CD14-positive monocyte (primary cell): Measurements from ENCODE around the gene AP4B1. TPM values are rescaled to one million over a fixed set of nuclear protein-coding genes. Genes with fewer than 3 reads are reported as not detected.

Experiments used
- DNase-seq, 3 donors: peaks; one replicate each; pipeline ENCODE4 v3.0.0-alpha.2; 2011 to 2022
- H2AFZ ChIP-seq: 2 replicates; pipeline ENCODE4 v1.6.0; 2012; ENCODE audit warnings: mild to moderate bottlenecking, low read depth, low read length, inconsistent platforms; ENCODE audit not compliant: insufficient read depth, poor library complexity, severe bottlenecking
- H3K27ac ChIP-seq, 2 donors: 1 replicate in 1 of 2; 2 replicates in 1 of 2; pipeline ENCODE4 v1.5.1; 2012 to 2013; ENCODE audit warnings: low read length in 2 of 2, control low read depth in 1 of 2, inconsistent platforms in 1 of 2, low read depth in 1 of 2, mild to moderate bottlenecking in 1 of 2
- H3K27me3 ChIP-seq, 2 donors: one replicate each; pipeline versions ENCODE4 v1.6.0 to v1.6.1; 2011 to 2013; ENCODE audit warnings: low read length in 2 of 2; ENCODE audit not compliant: control insufficient read depth in 2 of 2, insufficient read depth in 2 of 2
- H3K36me3 ChIP-seq, 2 donors: replicated peaks in 1 of 2; 1 replicate in 1 of 2; 2 replicates in 1 of 2; pipeline versions ENCODE4 v1.5.1 to v1.6.1; 2012 to 2013; ENCODE audit warnings: low read length in 2 of 2, control low read depth in 1 of 2, inconsistent platforms in 1 of 2, mild to moderate bottlenecking in 1 of 2; ENCODE audit not compliant: insufficient read depth in 2 of 2, control insufficient read depth in 1 of 2
- H3K4me1 ChIP-seq, 2 donors: 1 replicate in 1 of 2; 2 replicates in 1 of 2; pipeline versions ENCODE4 v1.5.1 to v1.6.1; 2012 to 2013; ENCODE audit warnings: low read length in 2 of 2, control low read depth in 1 of 2, inconsistent platforms in 1 of 2, mild to moderate bottlenecking in 1 of 2, moderate library complexity in 1 of 2; ENCODE audit not compliant: insufficient read depth in 2 of 2, control insufficient read depth in 1 of 2
- H3K4me2 ChIP-seq: replicated peaks from 2 replicates; pipeline ENCODE3; 2012; ENCODE audit warnings: low read length, moderate library complexity, mild to moderate bottlenecking; ENCODE audit not compliant: poor library complexity, severe bottlenecking; ENCODE audit errors: extremely low read depth
- H3K4me3 ChIP-seq, 3 experiments: fragments of 200-600 bp in 1 of 3; sonication (generic) in 1 of 3; replicated peaks in 1 of 3; 1 replicate in 2 of 3; 2 replicates in 1 of 3; pipeline ENCODE4 v1.5.1; 2011 to 2013; ENCODE audit warnings: low read length in 3 of 3, mild to moderate bottlenecking in 3 of 3, control low read depth in 2 of 3, low read depth in 2 of 3, inconsistent platforms in 1 of 3, moderate library complexity in 1 of 3
- H3K79me2 ChIP-seq: 2 replicates; pipeline ENCODE4 v1.6.0; 2012; ENCODE audit warnings: mild to moderate bottlenecking, control low read depth, inconsistent platforms, low read length, moderate library complexity; ENCODE audit not compliant: insufficient read depth
- H3K9ac ChIP-seq: 2 replicates; pipeline ENCODE4 v1.6.0; 2017; ENCODE audit warnings: low read length, mild to moderate bottlenecking; ENCODE audit not compliant: insufficient read depth, poor library complexity, severe bottlenecking
- H3K9me3 ChIP-seq, 2 donors: replicated peaks in 1 of 2; 1 replicate in 1 of 2; 2 replicates in 1 of 2; pipeline versions ENCODE4 v1.5.1 to v1.6.1; 2012 to 2013; ENCODE audit warnings: low read length in 2 of 2, control low read depth in 1 of 2; ENCODE audit not compliant: control insufficient read depth in 1 of 2, insufficient read depth in 1 of 2
- H4K20me1 ChIP-seq: 2 replicates; pipeline ENCODE4 v1.6.0; 2012; ENCODE audit warnings: mild to moderate bottlenecking, low read length, control low read depth, moderate library complexity; ENCODE audit not compliant: insufficient read depth
- H3K27ac Mint-ChIP-seq, 7 donors: one replicate each; pipeline ENCODE4 v1.8.0; 2020; ENCODE audit warnings: mild to moderate bottlenecking in 7 of 7, mixed read lengths in 7 of 7, moderate library complexity in 6 of 7, inconsistent platforms in 2 of 7
- H3K27me3 Mint-ChIP-seq, 3 donors: one replicate each; pipeline ENCODE4 v1.8.0; 2021 to 2022; ENCODE audit warnings: low read depth in 3 of 3, mild to moderate bottlenecking in 3 of 3, mixed read lengths in 3 of 3, moderate library complexity in 3 of 3, inconsistent platforms in 1 of 3
- H3K36me3 Mint-ChIP-seq, 2 donors: one replicate each; pipeline ENCODE4 v1.8.0; 2020; ENCODE audit warnings: mixed read lengths in 2 of 2, inconsistent platforms in 1 of 2, mild to moderate bottlenecking in 1 of 2
- H3K4me1 Mint-ChIP-seq: one replicate; pipeline ENCODE4 v1.8.0; 2020; ENCODE audit warnings: mild to moderate bottlenecking, mixed read lengths
- H3K4me3 Mint-ChIP-seq, 2 donors: one replicate each; pipeline ENCODE4 v1.8.0; 2020; ENCODE audit warnings: mild to moderate bottlenecking in 2 of 2, mixed read lengths in 2 of 2, moderate library complexity in 1 of 2
- H3K9me3 Mint-ChIP-seq, 7 donors: one replicate each; pipeline ENCODE4 v1.8.0; 2020 to 2022; ENCODE audit warnings: mixed read lengths in 7 of 7, mild to moderate bottlenecking in 6 of 7, moderate library complexity in 6 of 7, inconsistent platforms in 2 of 7
- WGBS: methylation state at CpG from one replicate; pipeline ENCODE4 v1.1.5; 2013; ENCODE audit warnings: missing lambda C conversion rate; ENCODE audit not compliant: insufficient coverage; 5-methylcytosine and 5-hydroxymethylcytosine counted together
- intact Hi-C, 2 donors: fragments of 100-400 bp; cut with micrococcal nuclease; formaldehyde crosslinking; loops; one replicate each; pipeline versions ENCODE4 v1.15.0 to v1.15.1; 2023
- polyA plus RNA-seq, 3 donors: library from polyadenylated mRNA; depleted of rRNA in 1 of 3; unstranded in 2 of 3; stranded (reverse) in 1 of 3; fragments of 300-500 nt in 2 of 3; fragments of >200 nt in 1 of 3; fragmentation: Illumina TruSeq in 2 of 3; gene quantifications; 1 replicate in 2 of 3; 2 replicates in 1 of 3; pipeline ENCODE4 v1.2.3, GENCODE V29; 2012 to 2021
- TF ChIP-seq, protein P1 (sequence below): fragments of 200-600 bp; IDR thresholded peaks from one replicate; pipeline ENCODE4 v1.8.0; 2022; ENCODE audit warnings: antibody characterized with exemption, mild to moderate bottlenecking

The AP4B1 gene
- polyA plus RNA-seq, 3 donors: 3.5 to 46.3 (median 6.1) TPM

- Mint-ChIP-seq H3K4me3 (no peak overlapping the region), H3K36me3 (no peaks in the 10 kb centered on the region), H3K4me1 (peaks cover 55% of the 10 kb centered on the region), H3K9me3 (peaks cover 0 to 2% (median 0%) of the 10 kb centered on the region in 7 donors), H3K27me3 (peaks cover 0 to 2% (median 0%) of the 10 kb centered on the region in 3 donors), H3K27ac (peak overlapping the region; percentile 73 to 92 (median 89))
- H4K20me1 ChIP-seq: no peaks in the 10 kb centered on the region
- no peak overlapping the region for H3K4me2 ChIP-seq
- H3K4me1 ChIP-seq: peaks cover 47 to 65% of the 10 kb centered on the region in 2 donors
- peak; percentile 54 to 75 (median 72) for DNase-seq
- no peak overlapping the region for H3K4me3 ChIP-seq
- no peak overlapping the region for H3K9ac ChIP-seq
- no peaks in the 10 kb centered on the region for H3K9me3 ChIP-seq
- TF ChIP-seq, protein P1, sequence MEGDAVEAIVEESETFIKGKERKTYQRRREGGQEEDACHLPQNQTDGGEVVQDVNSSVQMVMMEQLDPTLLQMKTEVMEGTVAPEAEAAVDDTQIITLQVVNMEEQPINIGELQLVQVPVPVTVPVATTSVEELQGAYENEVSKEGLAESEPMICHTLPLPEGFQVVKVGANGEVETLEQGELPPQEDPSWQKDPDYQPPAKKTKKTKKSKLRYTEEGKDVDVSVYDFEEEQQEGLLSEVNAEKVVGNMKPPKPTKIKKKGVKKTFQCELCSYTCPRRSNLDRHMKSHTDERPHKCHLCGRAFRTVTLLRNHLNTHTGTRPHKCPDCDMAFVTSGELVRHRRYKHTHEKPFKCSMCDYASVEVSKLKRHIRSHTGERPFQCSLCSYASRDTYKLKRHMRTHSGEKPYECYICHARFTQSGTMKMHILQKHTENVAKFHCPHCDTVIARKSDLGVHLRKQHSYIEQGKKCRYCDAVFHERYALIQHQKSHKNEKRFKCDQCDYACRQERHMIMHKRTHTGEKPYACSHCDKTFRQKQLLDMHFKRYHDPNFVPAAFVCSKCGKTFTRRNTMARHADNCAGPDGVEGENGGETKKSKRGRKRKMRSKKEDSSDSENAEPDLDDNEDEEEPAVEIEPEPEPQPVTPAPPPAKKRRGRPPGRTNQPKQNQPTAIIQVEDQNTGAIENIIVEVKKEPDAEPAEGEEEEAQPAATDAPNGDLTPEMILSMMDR: no peak
- H3K36me3 ChIP-seq: no peaks in the 10 kb centered on the region
- H3K27me3 ChIP-seq: no peaks in the 10 kb centered on the region
- intact Hi-C loops: loop anchor here (2.0 to 5.0 kb wide), 2 partner anchors 31 to 58 kb away; partner anchors contain the start of genes AP4B1 (in 1 of the 2) and DCLRE1B (in 1 of the 2)
- H3K79me2 ChIP-seq: peaks cover 24% of the 10 kb centered on the region
- WGBS: no CpG with 5 or more reads among the region's 1 CpG
- peak overlapping the region in 1 of 2 donors; percentile 98 for H3K27ac ChIP-seq
- H2AFZ ChIP-seq: no peak overlapping the region
These were observed 30.4 kb downstream of the AP4B1 start for GRCh38 chr1:113874012-113874879.

GRCh38 chr1:113872219-113872935 lies 32.2 kb downstream of the AP4B1 start:
- Histone ChIP-seq H3K27me3 (no peaks in the 10 kb centered on the region), H3K9ac (peak overlapping the region; percentile 64), H3K9me3 (no peaks in the 10 kb centered on the region), H3K79me2 (peaks cover 42% of the 10 kb centered on the region), H4K20me1 (no peaks in the 10 kb centered on the region), H3K4me2 (peak overlapping the region; percentile 85), H3K36me3 (no peaks in the 10 kb centered on the region), H3K27ac (peak overlapping the region; percentile 59 to 98), H3K4me3 (peak overlapping the region in 2 of 3 experiments; percentile 78 to 83), H2AFZ (peak overlapping the region; percentile 58), H3K4me1 (peaks cover 62 to 79% of the 10 kb centered on the region in 2 donors)
- Mint-ChIP-seq H3K4me1 (peaks cover 64% of the 10 kb centered on the region), H3K27me3 (no peaks in the 10 kb centered on the region), H3K4me3 (peak overlapping the region; percentile 67 to 69), H3K27ac (peak overlapping the region; percentile 95 to 99 (median 97)), H3K9me3 (peaks cover 0 to 2% (median 0%) of the 10 kb centered on the region in 7 donors), H3K36me3 (no peaks in the 10 kb centered on the region)
- intact Hi-C loops: loop anchor here in 1 of 2 donors (5.0 kb wide), 1 partner anchor 60 kb away; no protein-coding TSS in a partner anchor
- TF ChIP-seq, protein P1: no peak
- DNase-seq: peak; percentile 66 to 84 (median 71)
